Fibroblast of skin of abdomen (primary cell): ENCODE results near the gene RNH1. TPM values are rescaled to one million over a fixed set of nuclear protein-coding genes. Genes with fewer than 3 reads are reported as not detected.

Experiments used
- DNase-seq: peaks from one replicate; pipeline ENCODE4 v3.0.0-alpha.2; 2013
- polyA plus RNA-seq, 2 experiments: library from polyadenylated mRNA; unstranded; fragments of 120-200 nt; gene quantifications; one replicate each; pipeline ENCODE4 v1.2.1, GENCODE V29; 2013; ENCODE audit not compliant: insufficient read length in 2 of 2

The RNH1 gene
- 197 TPM for polyA plus RNA-seq (2013, experiment 1 of 2; ENCODE audit: insufficient read length)
- 204 TPM for polyA plus RNA-seq (2013, experiment 2 of 2; ENCODE audit: insufficient read length)

- DNase-seq = peak; percentile 96
These were observed at the start of gene RNH1 for GRCh38 chr11:506995-507726. Gene RNH1, minus strand, starts transcription at chr11:507242. Its CDS starts 5,080 bp downstream, at chr11:502162.

GRCh38 chr11:555780-556661 lies 49.0 kb upstream of the RNH1 start:
- no peak for DNase-seq

GRCh38 chr11:555227-555779 lies 48.3 kb upstream of the RNH1 start:
- DNase-seq = no peak

GRCh38 chr11:554428-555226 lies 47.6 kb upstream of the RNH1 start:
- peak; percentile 26 for DNase-seq

GRCh38 chr11:553988-554340 lies 46.9 kb upstream of the RNH1 start:
- no peak for DNase-seq

- DNase-seq = no peak
These were observed 46.3 kb upstream of the RNH1 start for GRCh38 chr11:553083-553987.

- no peak for DNase-seq
These were observed 44.6 kb upstream of the RNH1 start for GRCh38 chr11:551596-551995.

- no peak for DNase-seq
These were observed 44.1 kb upstream of the RNH1 start for GRCh38 chr11:551131-551530.

- no peak for DNase-seq
These were observed 43.7 kb upstream of the RNH1 start for GRCh38 chr11:550746-551085.

GRCh38 chr11:550021-550745 lies 43.1 kb upstream of the RNH1 start:
- DNase-seq = no peak

GRCh38 chr11:548700-549603 lies 41.9 kb upstream of the RNH1 start:
- no peak for DNase-seq

- no peak for DNase-seq
These were observed 38.1 kb upstream of the RNH1 start for GRCh38 chr11:545171-545570.

GRCh38 chr11:544817-545166 lies 37.8 kb upstream of the RNH1 start:
- no peak for DNase-seq

- no peak for DNase-seq
These were observed 34.4 kb upstream of the RNH1 start for GRCh38 chr11:541433-541885.

GRCh38 chr11:540583-541432 lies 33.8 kb upstream of the RNH1 start:
- DNase-seq = no peak

- DNase-seq = no peak
These were observed 33.0 kb upstream of the RNH1 start for GRCh38 chr11:539971-540481.

- DNase-seq = no peak
These were observed 31.5 kb upstream of the RNH1 start for GRCh38 chr11:538431-539051.
